Measurements from ENCODE around the gene MAN1A1. TPM values are rescaled to one million over a fixed set of nuclear protein-coding genes. Genes with fewer than 3 reads are reported as not detected.

Gene MAN1A1
- total RNA-seq, 2 donors from 2014 or later: 17.9 to 27.9 TPM

GRCh38 chr6:119311514-119312142, 37.9 kb downstream of the MAN1A1 start:
- TF ChIP-seq POLR2AphosphoS5 (IDR thresholded peaks at IDR 0.05) (no peak), CTCF (IDR thresholded peaks at IDR 0.05) (no peak), POLR2A (IDR thresholded peaks at IDR 0.05) (no peak)
- intact Hi-C loops (cut with DNase I): no loop called here
- Histone ChIP-seq H3K27me3 (replicated peaks; ENCODE audit: insufficient read depth) (no peaks in the 10 kb centered on the region), H3K4me1 (replicated peaks) (no peaks in the 10 kb centered on the region), H3K9me3 (no peaks in the 10 kb centered on the region), H3K27ac (no peak overlapping the region), H3K36me3 (no peaks in the 10 kb centered on the region), H3K4me3 (no peak overlapping the region)
- no peak for DNase-seq (ENCODE audit: low spot score)
- 94% methylated on average over 8 of the region's 8 CpGs for WGBS

GRCh38 chr6:119310486-119311036, 39.0 kb downstream of the MAN1A1 start:
- H3K4me1 ChIP-seq (replicated peaks): no peaks in the 10 kb centered on the region
- H3K9me3 ChIP-seq: no peaks in the 10 kb centered on the region
- H3K4me3 ChIP-seq: no peak overlapping the region
- 77% methylated on average over 8 of the region's 8 CpGs for WGBS
- H3K27ac ChIP-seq: no peak overlapping the region
- H3K36me3 ChIP-seq: no peaks in the 10 kb centered on the region
- DNase-seq (ENCODE audit: low spot score): no peak
- no peaks in the 10 kb centered on the region for H3K27me3 ChIP-seq (replicated peaks; ENCODE audit: insufficient read depth)
- TF ChIP-seq POLR2AphosphoS5 (IDR thresholded peaks at IDR 0.05) (no peak), POLR2A (IDR thresholded peaks at IDR 0.05) (no peak), CTCF (IDR thresholded peaks at IDR 0.05) (no peak)
- intact Hi-C loops (cut with DNase I): no loop called here

- DNase-seq (ENCODE audit: low spot score): no peak
- no peak for TF ChIP-seq POLR2AphosphoS5 (IDR thresholded peaks at IDR 0.05)
- no peak for TF ChIP-seq POLR2A (IDR thresholded peaks at IDR 0.05)
- TF ChIP-seq CTCF (IDR thresholded peaks at IDR 0.05): no peak
- no peaks in the 10 kb centered on the region for H3K36me3 ChIP-seq
- no peaks in the 10 kb centered on the region for H3K27me3 ChIP-seq (replicated peaks; ENCODE audit: insufficient read depth)
- H3K4me3 ChIP-seq: no peak overlapping the region
- WGBS: 50% methylated on average over 4 of the region's 4 CpGs
- no peaks in the 10 kb centered on the region for H3K4me1 ChIP-seq (replicated peaks)
- intact Hi-C loops (cut with DNase I): no loop called here
- no peak overlapping the region for H3K27ac ChIP-seq
- H3K9me3 ChIP-seq: no peaks in the 10 kb centered on the region
These were observed 40.4 kb downstream of the MAN1A1 start for GRCh38 chr6:119308991-119309657.

- Histone ChIP-seq H3K27ac (no peak overlapping the region), H3K9me3 (no peaks in the 10 kb centered on the region), H3K27me3 (replicated peaks; ENCODE audit: insufficient read depth) (no peaks in the 10 kb centered on the region), H3K36me3 (no peaks in the 10 kb centered on the region), H3K4me1 (replicated peaks) (no peaks in the 10 kb centered on the region), H3K4me3 (no peak overlapping the region)
- WGBS: 64% methylated on average over 2 of the region's 2 CpGs
- TF ChIP-seq POLR2A (IDR thresholded peaks at IDR 0.05) (no peak), CTCF (IDR thresholded peaks at IDR 0.05) (no peak), POLR2AphosphoS5 (IDR thresholded peaks at IDR 0.05) (no peak)
- intact Hi-C loops (cut with DNase I): no loop called here
- DNase-seq (ENCODE audit: low spot score): no peak
These were observed 41.5 kb downstream of the MAN1A1 start for GRCh38 chr6:119308048-119308570.

All from prostate gland (tissue), 2 donors.